ENCODE results near the gene UBA52. TPM values are rescaled to one million over a fixed set of nuclear protein-coding genes. Genes with fewer than 3 reads are reported as not detected.
A peak's percentile ranks its signal among the peaks of the same experiment; 100 is the strongest.
"Not testable (repeated sequence)": the region's sequence is repeated elsewhere in the genome, so short reads cannot be mapped to it uniquely, and the experiment has no call there.

Gene UBA52
- total and polyA plus RNA-seq, 10 of the 15 experiments (the other 5 are each of a cell fraction or from before 2014, with no cell fraction given), result 1,131 to 2,392 (median 1,645) TPM

GRCh38 chr19:18522124-18522861 is 49.4 kb upstream of the UBA52 start (continued):
- TF ChIP-seq ZBTB11 (CRISPR knock-in tag; IDR thresholded peaks at IDR 0.05) (no peak), IRF3 (IDR thresholded peaks at IDR 0.05) (no peak)

DNA sequence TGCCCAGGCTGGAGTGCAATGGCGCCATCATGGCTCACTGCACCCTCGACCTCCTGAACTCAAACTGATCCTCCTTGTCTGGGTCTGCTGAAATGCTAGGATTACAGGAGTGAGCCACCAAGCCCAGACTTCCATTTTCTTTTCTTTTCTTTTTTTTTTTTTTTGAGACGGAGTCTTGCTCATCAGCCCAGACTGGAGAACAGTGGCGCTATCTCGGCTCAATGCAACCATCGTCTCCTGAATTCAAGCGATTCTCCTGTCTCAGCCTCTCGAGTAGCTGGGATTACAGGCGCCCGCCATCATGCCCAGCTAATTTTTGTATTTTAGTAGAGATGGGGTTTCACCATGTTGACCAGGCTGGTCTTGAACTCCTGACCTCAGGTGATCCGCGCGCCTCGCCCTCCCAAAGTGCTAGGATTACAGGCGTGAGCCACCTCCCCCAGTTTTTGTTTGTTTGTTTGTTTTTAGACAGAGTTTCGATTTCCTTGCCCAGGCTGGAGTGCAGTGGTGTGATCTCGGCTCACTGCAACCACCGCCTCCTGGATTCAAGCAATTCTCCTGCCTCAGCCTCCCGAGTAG is 48.7 kb upstream of the UBA52 start:
- ATAC-seq; in situ Hi-C loops (cut with MboI); H3K36me3 ChIP-seq (ENCODE audit: control insufficient read depth in 2 of 2, insufficient read depth in 2 of 2, low read length in 1 of 2); H3K9me3 ChIP-seq (replicated peaks; ENCODE audit: control insufficient read depth, insufficient read depth, low read length); FAIRE-seq; DNase-seq (ENCODE audit: low read depth, low spot score); H4K20me1 ChIP-seq (ENCODE audit: control insufficient read depth, insufficient read depth); H3K27me3 ChIP-seq (replicated peaks in 1 of 2; ENCODE audit: control insufficient read depth in 2 of 2, insufficient read depth in 2 of 2, low read length in 1 of 2); H3K4me1 ChIP-seq (ENCODE audit: control insufficient read depth, insufficient read depth, low read length): not testable (repeated sequence)
- Histone ChIP-seq H3K79me2 (ENCODE audit: control insufficient read depth, insufficient read depth, low read length) (peaks cover 38% of the 10 kb centered on the region), H3K4me2 (ENCODE audit: control insufficient read depth, insufficient read depth) (peak overlapping the region; percentile 90), H3K4me3 (0 out of 2 replicates have a peak overlapping the region, but pooled peaks have one; percentile 54), H2AFZ (ENCODE audit: control insufficient read depth, low read depth, low read length) (peak overlapping the region; percentile 57), H3K9ac (ENCODE audit: control insufficient read depth, insufficient read depth, low read length) (peak overlapping the region; percentile 58), H3K27ac (ENCODE audit: control insufficient read depth, insufficient read depth) (peak overlapping the region; percentile 62)
- CTCF ChIA-PET, result interaction anchor here (0.6 to 6.5 kb wide), 7 partner anchors 21 to 325 kb away, joined by 3 to 64 read pairs (median 3); partner anchors contain the start of genes FKBP8, KXD1, REX1BD and UBA52
- TF ChIP-seq SMARCA5 (IDR thresholded peaks at IDR 0.05), result peak; percentile 94
- TF ChIP-seq ZNF217 (IDR thresholded peaks at IDR 0.05), result 0 out of 2 replicates have a peak, but pooled peaks have one; percentile 33
- TF ChIP-seq IKZF2 (IDR thresholded peaks at IDR 0.05), result 0 out of 4 replicates have a peak, but pooled peaks of 1 of the 2 experiments have one; percentile 18
- TF ChIP-seq, protein P1, sequence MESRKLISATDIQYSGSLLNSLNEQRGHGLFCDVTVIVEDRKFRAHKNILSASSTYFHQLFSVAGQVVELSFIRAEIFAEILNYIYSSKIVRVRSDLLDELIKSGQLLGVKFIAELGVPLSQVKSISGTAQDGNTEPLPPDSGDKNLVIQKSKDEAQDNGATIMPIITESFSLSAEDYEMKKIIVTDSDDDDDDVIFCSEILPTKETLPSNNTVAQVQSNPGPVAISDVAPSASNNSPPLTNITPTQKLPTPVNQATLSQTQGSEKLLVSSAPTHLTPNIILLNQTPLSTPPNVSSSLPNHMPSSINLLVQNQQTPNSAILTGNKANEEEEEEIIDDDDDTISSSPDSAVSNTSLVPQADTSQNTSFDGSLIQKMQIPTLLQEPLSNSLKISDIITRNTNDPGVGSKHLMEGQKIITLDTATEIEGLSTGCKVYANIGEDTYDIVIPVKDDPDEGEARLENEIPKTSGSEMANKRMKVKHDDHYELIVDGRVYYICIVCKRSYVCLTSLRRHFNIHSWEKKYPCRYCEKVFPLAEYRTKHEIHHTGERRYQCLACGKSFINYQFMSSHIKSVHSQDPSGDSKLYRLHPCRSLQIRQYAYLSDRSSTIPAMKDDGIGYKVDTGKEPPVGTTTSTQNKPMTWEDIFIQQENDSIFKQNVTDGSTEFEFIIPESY (IDR thresholded peaks at IDR 0.05), result 0 out of 2 replicates have a peak, but pooled peaks have one; percentile 20
- TF ChIP-seq YY1 (IDR thresholded peaks at IDR 0.05; ENCODE audit: low read depth, low read length), result peak; percentile 88
- TF ChIP-seq, protein P2, sequence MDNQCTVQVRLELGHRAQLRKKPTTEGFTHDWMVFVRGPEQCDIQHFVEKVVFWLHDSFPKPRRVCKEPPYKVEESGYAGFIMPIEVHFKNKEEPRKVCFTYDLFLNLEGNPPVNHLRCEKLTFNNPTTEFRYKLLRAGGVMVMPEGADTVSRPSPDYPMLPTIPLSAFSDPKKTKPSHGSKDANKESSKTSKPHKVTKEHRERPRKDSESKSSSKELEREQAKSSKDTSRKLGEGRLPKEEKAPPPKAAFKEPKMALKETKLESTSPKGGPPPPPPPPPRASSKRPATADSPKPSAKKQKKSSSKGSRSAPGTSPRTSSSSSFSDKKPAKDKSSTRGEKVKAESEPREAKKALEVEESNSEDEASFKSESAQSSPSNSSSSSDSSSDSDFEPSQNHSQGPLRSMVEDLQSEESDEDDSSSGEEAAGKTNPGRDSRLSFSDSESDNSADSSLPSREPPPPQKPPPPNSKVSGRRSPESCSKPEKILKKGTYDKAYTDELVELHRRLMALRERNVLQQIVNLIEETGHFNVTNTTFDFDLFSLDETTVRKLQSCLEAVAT (IDR thresholded peaks at IDR 0.05), result peak; percentile 30; the same call in 1 of the 2 replicates
- POLR2A ChIA-PET, result interaction anchor here (0.6 to 4.7 kb wide), 9 partner anchors 15 to 317 kb away, joined by 3 to 48 read pairs (median 6); partner anchors contain the start of genes FKBP8, KXD1, REX1BD and UBA52
- intact Hi-C loops (cut with micrococcal nuclease; ENCODE audit: unreplicated experiment), result loop anchor here (1.0 to 2.0 kb wide), 4 partner anchors 34 to 113 kb away; partner anchors contain the start of genes KXD1, REX1BD and UBA52
- SMC1A ChIA-PET (ENCODE audit: uncharacterized antibody, unreplicated experiment), result interaction anchor here (1.2 to 5.4 kb wide), 4 partner anchors 20 to 65 kb away, joined by 3 to 24 read pairs (median 5); partner anchors contain the start of genes KXD1 and REX1BD
- 79% methylated on average over 16 of the region's 19 CpGs for WGBS (ENCODE audit: insufficient coverage, insufficient replicate concordance, low lambda C conversion rate, missing lambda C conversion rate)
- TSS peak; percentile 80 for BruUV-seq (replicated peaks)
- RAD21 ChIA-PET (ENCODE audit: unreplicated experiment), result interaction anchor here (0.6 to 5.1 kb wide), 3 partner anchors 21 to 49 kb away, joined by 3 to 26 read pairs (median 9); partner anchors contain the start of genes KXD1 and UBA52
